Trophoblast cell (in vitro differentiated cells and primary cell): ENCODE measurements around the gene WDR90.

ENCODE experiments used
- DNase-seq, 2 donors: peaks; one replicate each; pipeline ENCODE4 v3.0.0-alpha.2; 2016
- H2AFZ ChIP-seq: 2 replicates; pipeline ENCODE4 v1.6.1; 2013; ENCODE audit warnings: low read length, moderate library complexity, mild to moderate bottlenecking; ENCODE audit not compliant: insufficient read depth, poor library complexity
- H2AK5ac ChIP-seq: 2 replicates; pipeline ENCODE4 v1.6.1; 2013; ENCODE audit warnings: mild to moderate bottlenecking, low read length
- H2BK120ac ChIP-seq: 2 replicates; pipeline ENCODE4 v1.6.1; 2013; ENCODE audit warnings: low read length, mild to moderate bottlenecking, moderate library complexity; ENCODE audit not compliant: insufficient read depth, poor library complexity
- H2BK12ac ChIP-seq: 2 replicates; pipeline ENCODE4 v1.6.1; 2013; ENCODE audit warnings: mild to moderate bottlenecking, low read length, moderate library complexity
- H2BK5ac ChIP-seq: 2 replicates; pipeline ENCODE4 v1.6.1; 2013; ENCODE audit warnings: low read length, low read depth, moderate library complexity, mild to moderate bottlenecking; ENCODE audit not compliant: poor library complexity
- H3K14ac ChIP-seq: 2 replicates; pipeline ENCODE4 v1.6.1; 2013; ENCODE audit warnings: mild to moderate bottlenecking, low read length
- H3K18ac ChIP-seq: 2 replicates; pipeline ENCODE4 v1.6.1; 2013; ENCODE audit warnings: mild to moderate bottlenecking, low read length
- H3K23ac ChIP-seq: 2 replicates; pipeline ENCODE4 v1.6.1; 2013; ENCODE audit warnings: low read length
- H3K27ac ChIP-seq: 2 replicates; pipeline ENCODE4 v1.5.1; 2013; ENCODE audit warnings: low read depth, mild to moderate bottlenecking, inconsistent platforms, low read length, moderate library complexity
- H3K27me3 ChIP-seq: 2 replicates; pipeline ENCODE4 v1.6.1; 2013; ENCODE audit warnings: inconsistent platforms, mild to moderate bottlenecking, low read length, moderate library complexity; ENCODE audit not compliant: insufficient read depth
- H3K36me3 ChIP-seq, 2 experiments: 1 replicate in 1 of 2; 2 replicates in 1 of 2; pipeline ENCODE4 v1.6.1; 2013; ENCODE audit warnings: low read length in 2 of 2, mild to moderate bottlenecking in 2 of 2, moderate library complexity in 1 of 2; ENCODE audit not compliant: insufficient read depth in 2 of 2, control insufficient read depth in 1 of 2
- H3K4ac ChIP-seq: 2 replicates; pipeline ENCODE4 v1.6.1; 2013; ENCODE audit warnings: low read depth, mild to moderate bottlenecking, low read length, moderate library complexity
- H3K4me1 ChIP-seq, 2 experiments: 1 replicate in 1 of 2; 2 replicates in 1 of 2; pipeline ENCODE4 v1.6.1; 2013; ENCODE audit warnings: low read length in 2 of 2, mild to moderate bottlenecking in 2 of 2, moderate library complexity in 1 of 2; ENCODE audit not compliant: insufficient read depth in 2 of 2, control insufficient read depth in 1 of 2
- H3K4me2 ChIP-seq: 2 replicates; pipeline ENCODE4 v1.6.1; 2013; ENCODE audit warnings: inconsistent platforms, mild to moderate bottlenecking, low read length, moderate library complexity
- H3K4me3 ChIP-seq: 2 replicates; pipeline ENCODE4 v1.5.1; 2013; ENCODE audit warnings: mild to moderate bottlenecking, low read depth, low read length, inconsistent platforms
- H3K79me1 ChIP-seq: one replicate; pipeline ENCODE4 v1.6.1; 2013; ENCODE audit warnings: low read length
- H3K79me2 ChIP-seq: 2 replicates; pipeline ENCODE4 v1.6.1; 2013; ENCODE audit warnings: low read length, mild to moderate bottlenecking; ENCODE audit not compliant: control insufficient read depth, insufficient read depth, poor library complexity
- H3K9ac ChIP-seq: 2 replicates; pipeline ENCODE4 v1.6.1; 2013; ENCODE audit warnings: mild to moderate bottlenecking, low read length
- H3K9me3 ChIP-seq: 2 replicates; pipeline ENCODE4 v1.6.1; 2013; ENCODE audit warnings: low read depth, mild to moderate bottlenecking, control low read depth, inconsistent platforms, low read length; ENCODE audit not compliant: insufficient read depth
- H4K12ac ChIP-seq: 2 replicates; pipeline ENCODE4 v1.6.1; 2013; ENCODE audit warnings: low read depth, mild to moderate bottlenecking, low read length, moderate library complexity
- H4K8ac ChIP-seq: 2 replicates; pipeline ENCODE4 v1.6.1; 2013; ENCODE audit warnings: low read depth, mild to moderate bottlenecking, low read length, moderate library complexity
- H4K91ac ChIP-seq: one replicate; pipeline ENCODE4 v1.6.1; 2013; ENCODE audit warnings: low read depth, mild to moderate bottlenecking, low read length, moderate library complexity
- WGBS: extraction: QIAGEN DNeasy Blood & Tissue Kit; methylation state at CpG from one replicate; pipeline ENCODE4 v1.1.7; 2013; ENCODE audit warnings: missing lambda C conversion rate; ENCODE audit not compliant: insufficient read length, insufficient coverage; ENCODE audit errors: extremely low coverage; 5-methylcytosine and 5-hydroxymethylcytosine counted together

The WDR90 gene

GRCh38 chr16:716768-717325, 67.7 kb downstream of the WDR90 start:
- Histone ChIP-seq H3K9ac (no peak overlapping the region), H3K4ac (no peak overlapping the region), H3K9me3 (peaks cover 15% of the 10 kb centered on the region), H2BK12ac (no peak overlapping the region), H3K4me1 (peaks cover 30 to 35% of the 10 kb centered on the region in 2 experiments), H3K79me2 (peaks cover 6% of the 10 kb centered on the region), H3K27me3 (peaks cover 12% of the 10 kb centered on the region), H2BK120ac (no peak overlapping the region), H4K91ac (no peak overlapping the region), H2BK5ac (no peak overlapping the region), H3K14ac (no peak overlapping the region), H3K4me3 (no peak overlapping the region), H2AFZ (no peak overlapping the region), H3K79me1 (peaks cover 11% of the 10 kb centered on the region), H3K23ac (no peak overlapping the region), H3K4me2 (no peak overlapping the region), H4K8ac (no peak overlapping the region), H3K27ac (no peak overlapping the region), H4K12ac (no peak overlapping the region), H3K18ac (no peak overlapping the region), H2AK5ac (no peak overlapping the region), H3K36me3 (no peaks in the 10 kb centered on the region)
- DNase-seq = no peak
- WGBS = no CpG with 5 or more reads among the region's 29 CpGs
